Uterus (tissue), 2 donors: ENCODE data around the gene TXNIP.

Experiments
- CTCF ChIP-seq, 4 experiments: fragments of 200-600 bp in 2 of 4; fragments of 450-650 bp in 2 of 4; sonication (generic) in 2 of 4; IDR thresholded peaks; one replicate each; pipeline ENCODE4 v1.5.1; 2016 to 2019; ENCODE audit warnings: antibody characterized with exemption in 4 of 4, mild to moderate bottlenecking in 2 of 4, moderate library complexity in 1 of 4
- POLR2A ChIP-seq, 2 donors: fragments of 450-650 bp; IDR thresholded peaks; one replicate each; pipeline ENCODE4 v1.6.1; 2016; ENCODE audit warnings: antibody characterized with exemption in 2 of 2, mild to moderate bottlenecking in 1 of 2, moderate library complexity in 1 of 2

- no peak for TF ChIP-seq CTCF (IDR thresholded peaks at IDR 0.05)
- no peak for TF ChIP-seq POLR2A (IDR thresholded peaks at IDR 0.05)
These were observed 11.2 kb upstream of the TXNIP start for GRCh38 chr1:146007489-146008133.
